GM18526 (cell line): ENCODE data around the gene SNAI3.

Source experiments
- POLR2A ChIP-seq: IDR thresholded peaks from 3 replicates; pipeline ENCODE4 v1.6.1; 2011; ENCODE audit not compliant: insufficient read length; ENCODE audit errors: extremely low read depth

The SNAI3 gene

GRCh38 chr16:88690341-88691128 lies 4.2 kb upstream of the SNAI3 start:
- no peak for TF ChIP-seq POLR2A

GRCh38 chr16:88688013-88688778 lies 1.9 kb upstream of the SNAI3 start:
- TF ChIP-seq POLR2A: no peak

GRCh38 chr16:88687676-88688012 lies 1.3 kb upstream of the SNAI3 start:
- TF ChIP-seq POLR2A: no peak

DNA sequence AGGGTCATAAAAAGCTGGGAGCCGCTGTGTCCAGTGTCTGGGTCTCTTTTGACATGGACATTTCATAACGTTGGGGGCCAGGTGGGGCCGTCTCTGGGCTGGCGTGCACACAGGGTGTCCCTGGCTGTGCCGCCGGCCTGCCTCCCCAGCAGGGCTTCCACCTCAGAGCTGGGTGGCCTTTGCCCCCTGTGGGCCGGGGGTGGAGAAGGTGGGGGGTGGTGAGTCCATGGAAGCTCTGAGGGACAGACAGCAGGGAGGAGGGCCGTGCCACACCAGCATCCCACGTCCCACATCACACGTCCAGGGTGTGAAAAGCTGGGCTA lies 908 bp upstream of the SNAI3 start:
- TF ChIP-seq POLR2A: no peak

- TF ChIP-seq POLR2A: no peak
These were observed 257 bp downstream of the SNAI3 start for GRCh38 chr16:88686062-88686438.

GRCh38 chr16:88685156-88686061 lies 898 bp downstream of the SNAI3 start:
- TF ChIP-seq POLR2A: no peak

GRCh38 chr16:88684569-88685155 lies 1.6 kb downstream of the SNAI3 start:
- no peak for TF ChIP-seq POLR2A

DNA sequence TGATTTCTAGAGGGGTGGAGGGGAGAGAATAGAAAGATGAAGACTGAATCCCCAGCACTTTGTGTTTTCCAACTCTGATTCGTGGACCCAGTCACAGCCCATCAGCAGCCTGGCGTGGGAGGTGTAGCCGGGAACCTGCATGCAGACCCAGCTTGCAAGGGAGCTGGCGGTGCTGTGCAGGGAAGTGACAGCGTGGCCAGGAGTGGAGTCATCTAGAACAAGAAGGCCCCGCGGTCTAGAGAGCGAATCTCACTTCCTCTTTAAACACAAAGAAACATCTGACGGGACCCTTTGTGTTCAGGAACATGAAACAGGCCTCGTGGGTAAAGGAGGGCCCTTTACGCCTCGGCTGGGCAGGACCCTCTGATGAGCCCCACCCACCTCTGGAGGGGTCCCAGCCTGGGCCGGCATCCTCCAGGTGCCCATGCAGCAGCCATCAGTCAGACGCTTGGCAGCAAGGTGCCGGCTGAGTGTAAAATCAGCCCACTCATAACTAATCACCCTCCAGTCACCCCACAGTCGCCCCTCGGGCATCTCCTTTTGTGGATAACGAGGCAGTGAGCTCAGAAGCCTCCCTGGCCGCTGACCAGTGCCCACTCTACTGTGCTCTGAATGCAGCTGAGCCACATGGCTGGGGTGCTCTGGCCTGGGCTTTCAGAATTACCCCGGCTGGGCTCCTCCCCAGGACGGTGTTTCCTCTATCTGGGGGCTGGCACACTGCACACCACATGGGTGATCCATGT lies 4.4 kb downstream of the SNAI3 start:
- peak; percentile 47 for TF ChIP-seq POLR2A

- no peak for TF ChIP-seq POLR2A
These were observed 5.1 kb downstream of the SNAI3 start for GRCh38 chr16:88681084-88681680.

DNA sequence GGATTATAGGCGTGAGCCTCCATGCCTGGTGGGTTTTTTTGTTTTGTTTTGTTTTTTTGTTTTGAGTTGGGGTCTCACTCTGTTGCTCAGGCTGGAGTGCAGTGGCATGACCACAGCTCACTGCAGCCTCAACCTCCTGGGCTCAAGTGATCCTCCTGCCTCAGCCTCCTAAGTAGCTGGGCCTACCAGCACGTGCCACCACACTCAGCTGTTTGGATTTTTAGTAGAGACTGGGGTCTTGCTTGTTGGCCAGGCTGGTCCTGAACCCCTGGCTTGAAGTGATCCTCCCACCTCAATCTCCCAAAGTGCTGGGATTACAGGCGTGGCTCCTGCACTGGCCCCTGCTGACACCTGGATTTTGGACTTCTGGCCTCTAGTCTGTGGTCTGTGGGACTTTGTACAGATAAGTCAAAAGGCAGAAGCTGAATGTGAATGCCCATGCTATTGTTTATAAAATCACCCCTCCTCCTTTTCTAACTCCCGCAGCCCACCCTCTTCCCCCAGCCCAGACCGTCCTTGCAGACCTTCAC lies 5.7 kb downstream of the SNAI3 start:
- no peak for TF ChIP-seq POLR2A

DNA sequence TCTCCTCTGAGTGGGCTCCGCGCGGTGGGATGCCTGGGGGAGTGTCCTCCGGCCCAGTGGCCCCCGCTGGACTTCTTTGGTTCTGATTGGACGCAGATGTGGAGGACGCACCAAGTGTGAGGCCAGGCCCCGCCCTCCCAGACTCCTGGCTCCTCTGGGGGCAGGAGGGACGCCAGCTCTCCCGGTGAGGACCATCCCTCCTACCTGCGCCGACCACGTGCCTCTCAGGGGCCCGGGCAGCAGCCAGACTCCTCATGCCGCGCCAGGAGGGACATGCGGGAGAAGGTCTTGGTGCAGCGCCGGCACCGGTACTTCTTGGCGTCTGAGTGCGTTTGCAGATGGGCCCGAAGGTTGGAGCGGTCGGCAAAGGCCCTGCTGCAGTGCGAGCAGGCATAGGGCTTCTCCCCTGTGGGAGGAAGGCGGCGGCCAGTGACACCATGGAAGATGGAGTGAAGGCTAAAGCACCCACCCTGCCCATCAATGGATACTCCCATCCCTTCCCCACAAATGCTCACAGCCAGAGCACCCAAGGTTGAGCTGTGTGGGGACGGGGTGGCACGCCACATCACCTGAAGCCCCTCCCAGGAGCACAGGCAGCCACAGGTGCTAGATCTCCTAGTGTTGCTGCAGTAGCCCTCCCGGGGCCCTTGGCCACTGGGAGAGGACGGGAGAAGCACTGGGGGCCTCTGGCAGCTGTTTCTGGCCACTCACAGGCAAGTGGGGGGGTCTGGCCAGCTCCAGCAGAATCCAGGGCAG lies 7.9 kb downstream of the SNAI3 start:
- no peak for TF ChIP-seq POLR2A

DNA sequence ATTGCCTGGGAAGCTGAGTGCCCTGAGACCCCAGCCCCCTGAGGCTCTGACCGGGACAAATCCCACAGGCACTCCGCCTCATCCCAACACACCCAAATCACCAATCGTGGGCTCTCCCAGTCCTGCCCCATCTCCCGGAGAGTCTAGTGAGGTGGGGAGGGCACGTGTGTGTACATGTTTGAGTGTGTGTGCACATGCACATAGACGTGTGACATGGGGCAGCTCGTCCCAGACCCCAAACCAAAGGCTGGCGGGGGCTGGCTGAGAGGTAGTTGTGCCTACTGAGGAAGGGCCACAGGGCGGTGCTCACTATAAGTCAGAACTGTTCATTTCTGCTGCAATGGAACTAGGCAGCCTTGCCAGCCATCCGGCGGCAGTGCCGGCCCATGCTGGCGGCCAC lies 8.6 kb downstream of the SNAI3 start:
- no peak for TF ChIP-seq POLR2A

GRCh38 chr16:88676502-88677242 lies 9.6 kb downstream of the SNAI3 start:
- TF ChIP-seq POLR2A: no peak
